Measurements from ENCODE around the gene SRSF4.

Gene SRSF4

DNA sequence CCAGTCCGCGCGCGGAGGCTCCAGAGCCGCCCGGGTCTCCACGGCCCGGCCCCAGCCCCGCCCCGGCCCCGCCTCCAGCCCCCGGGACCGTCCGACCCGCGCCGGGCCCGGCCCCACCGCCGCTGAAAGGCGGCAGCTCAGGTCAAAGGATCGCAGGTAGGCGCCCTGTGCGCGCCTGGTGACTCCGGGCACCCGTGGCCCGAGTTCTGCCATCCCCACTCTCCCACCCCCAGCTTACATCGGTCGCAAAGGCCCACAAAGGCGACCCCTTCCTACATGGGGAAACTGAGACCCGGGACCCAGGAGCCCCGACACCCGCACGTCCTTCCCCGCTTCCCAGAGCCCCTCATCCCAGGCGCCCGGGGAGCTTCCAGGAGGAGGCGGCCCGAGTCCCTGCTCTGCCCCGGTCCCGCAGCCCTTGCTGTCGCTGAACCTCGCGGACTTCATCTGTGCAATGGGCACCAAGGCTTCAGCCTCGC, 57.8 kb downstream of the SRSF4 start, which contains the start of gene TMEM200B:
Gene TMEM200B, minus strand, starts transcription at position 17 of the 479 bp plus-strand sequence. CDS start 2,075 bp downstream, outside the sequence.
- Histone ChIP-seq H3K4me3 (ENCODE audit: low read depth, low read length) (peak within 1 kb of the TSS; percentile 81), H3K9me3 (ENCODE audit: control insufficient read depth, low read length) (no peaks in the 10 kb centered on the region), H3K27me3 (ENCODE audit: control insufficient read depth, insufficient read depth, low read length) (no peaks in the 10 kb centered on the region), H3K4me1 (no peaks in the 10 kb centered on the region), H3K4me2 (ENCODE audit: low read length) (peak within 1 kb of the TSS; percentile 98), H3K79me2 (no peaks in the 10 kb centered on the region), H2AFZ (peak within 1 kb of the TSS; percentile 74), H3K36me3 (ENCODE audit: control insufficient read depth, insufficient read depth, low read length) (no peaks in the 10 kb centered on the region), H3K27ac (peak within 1 kb of the TSS; percentile 95), H3K9ac (peak within 1 kb of the TSS; percentile 67)
- TF ChIP-seq, protein P1, sequence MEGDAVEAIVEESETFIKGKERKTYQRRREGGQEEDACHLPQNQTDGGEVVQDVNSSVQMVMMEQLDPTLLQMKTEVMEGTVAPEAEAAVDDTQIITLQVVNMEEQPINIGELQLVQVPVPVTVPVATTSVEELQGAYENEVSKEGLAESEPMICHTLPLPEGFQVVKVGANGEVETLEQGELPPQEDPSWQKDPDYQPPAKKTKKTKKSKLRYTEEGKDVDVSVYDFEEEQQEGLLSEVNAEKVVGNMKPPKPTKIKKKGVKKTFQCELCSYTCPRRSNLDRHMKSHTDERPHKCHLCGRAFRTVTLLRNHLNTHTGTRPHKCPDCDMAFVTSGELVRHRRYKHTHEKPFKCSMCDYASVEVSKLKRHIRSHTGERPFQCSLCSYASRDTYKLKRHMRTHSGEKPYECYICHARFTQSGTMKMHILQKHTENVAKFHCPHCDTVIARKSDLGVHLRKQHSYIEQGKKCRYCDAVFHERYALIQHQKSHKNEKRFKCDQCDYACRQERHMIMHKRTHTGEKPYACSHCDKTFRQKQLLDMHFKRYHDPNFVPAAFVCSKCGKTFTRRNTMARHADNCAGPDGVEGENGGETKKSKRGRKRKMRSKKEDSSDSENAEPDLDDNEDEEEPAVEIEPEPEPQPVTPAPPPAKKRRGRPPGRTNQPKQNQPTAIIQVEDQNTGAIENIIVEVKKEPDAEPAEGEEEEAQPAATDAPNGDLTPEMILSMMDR (IDR thresholded peaks at IDR 0.05), result no peak

DNA sequence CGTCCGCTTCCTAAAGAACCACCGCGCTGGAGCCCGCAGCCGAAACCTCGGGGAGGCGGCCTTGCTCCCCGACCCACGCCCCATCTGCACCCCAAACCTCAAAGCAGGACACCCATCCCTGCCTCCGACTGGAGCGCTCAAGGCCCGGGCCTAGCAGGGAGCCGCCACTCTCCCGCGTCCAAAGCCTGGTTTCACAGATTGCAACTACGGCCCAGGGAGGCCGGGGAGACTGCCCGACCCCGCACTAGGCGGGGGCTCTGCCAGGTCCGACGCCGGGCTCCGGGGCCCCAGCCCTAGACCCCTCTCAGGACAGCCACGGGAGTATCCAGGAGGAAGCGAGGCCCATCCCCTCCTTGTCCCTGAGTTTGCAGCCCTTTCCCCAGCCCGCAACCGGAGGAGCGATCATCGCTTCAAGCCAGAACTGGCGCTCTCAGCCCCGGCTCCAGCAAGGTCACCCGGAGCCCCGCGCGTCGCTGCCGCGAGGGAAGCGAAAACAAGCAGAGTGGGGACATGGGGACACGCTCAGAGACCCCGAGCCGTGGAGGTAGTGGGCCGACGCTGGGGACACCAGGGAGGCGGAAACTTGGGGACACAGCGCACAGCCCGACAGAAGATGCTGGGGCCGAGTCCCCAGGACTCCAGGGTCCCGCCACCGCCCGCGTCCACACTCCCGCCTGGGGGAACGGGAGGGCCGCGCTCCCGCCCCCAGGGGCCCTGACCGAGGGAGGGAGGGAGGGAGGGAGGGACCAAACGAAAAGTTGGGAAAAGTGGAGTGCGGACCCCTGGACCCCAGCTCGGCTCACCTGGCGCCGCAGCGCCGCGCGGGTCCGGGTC, 58.4 kb downstream of the SRSF4 start:
- H3K4me3 ChIP-seq (ENCODE audit: low read depth, low read length), result peak overlapping the region; percentile 58

DNA sequence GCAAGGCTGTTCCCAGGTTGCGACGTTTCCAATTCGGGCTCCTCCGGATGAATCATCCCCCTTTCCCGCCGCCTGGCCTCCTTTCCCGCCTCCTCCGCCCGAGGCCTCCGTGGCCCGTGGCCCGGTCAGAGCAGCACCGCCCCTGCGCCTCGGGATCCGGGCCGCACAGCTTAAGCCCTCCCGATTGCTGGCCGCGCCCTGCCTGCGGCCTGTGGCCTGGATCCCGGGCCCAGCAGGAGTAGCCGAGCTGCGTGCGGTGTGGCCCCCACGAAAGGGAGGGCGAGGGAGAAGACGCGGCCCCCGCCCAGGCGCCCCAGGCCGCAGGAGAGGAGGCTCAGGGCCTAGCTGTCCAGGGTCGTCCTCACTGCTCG, 59.0 kb downstream of the SRSF4 start:
- no peaks in the 10 kb centered on the region for H3K4me1 ChIP-seq
- H3K9ac ChIP-seq, result peak overlapping the region; percentile 67
- H2AFZ ChIP-seq, result peak overlapping the region; percentile 74
- no peaks in the 10 kb centered on the region for H3K27me3 ChIP-seq (ENCODE audit: control insufficient read depth, insufficient read depth, low read length)
- no peaks in the 10 kb centered on the region for H3K36me3 ChIP-seq (ENCODE audit: control insufficient read depth, insufficient read depth, low read length)
- peak overlapping the region; percentile 82 for H3K27ac ChIP-seq
- TF ChIP-seq, protein P1 (IDR thresholded peaks at IDR 0.05), result no peak
- H3K4me3 ChIP-seq (ENCODE audit: low read depth, low read length), result peak overlapping the region; percentile 58
- peak overlapping the region; percentile 70 for H3K4me2 ChIP-seq (ENCODE audit: low read length)
- H3K9me3 ChIP-seq (ENCODE audit: control insufficient read depth, low read length), result no peaks in the 10 kb centered on the region
- no peaks in the 10 kb centered on the region for H3K79me2 ChIP-seq

More for the DNA sequence above, 58.4 kb downstream of the SRSF4 start:
- Histone ChIP-seq H3K27ac (peak overlapping the region; percentile 82), H3K4me1 (no peaks in the 10 kb centered on the region), H3K79me2 (no peaks in the 10 kb centered on the region), H3K4me2 (ENCODE audit: low read length) (peak overlapping the region; percentile 70), H3K36me3 (ENCODE audit: control insufficient read depth, insufficient read depth, low read length) (no peaks in the 10 kb centered on the region), H3K9me3 (ENCODE audit: control insufficient read depth, low read length) (no peaks in the 10 kb centered on the region), H3K27me3 (ENCODE audit: control insufficient read depth, insufficient read depth, low read length) (no peaks in the 10 kb centered on the region), H3K9ac (peak overlapping the region; percentile 67), H2AFZ (peak overlapping the region; percentile 74)
- TF ChIP-seq, protein P1 (IDR thresholded peaks at IDR 0.05), result no peak

DNA sequence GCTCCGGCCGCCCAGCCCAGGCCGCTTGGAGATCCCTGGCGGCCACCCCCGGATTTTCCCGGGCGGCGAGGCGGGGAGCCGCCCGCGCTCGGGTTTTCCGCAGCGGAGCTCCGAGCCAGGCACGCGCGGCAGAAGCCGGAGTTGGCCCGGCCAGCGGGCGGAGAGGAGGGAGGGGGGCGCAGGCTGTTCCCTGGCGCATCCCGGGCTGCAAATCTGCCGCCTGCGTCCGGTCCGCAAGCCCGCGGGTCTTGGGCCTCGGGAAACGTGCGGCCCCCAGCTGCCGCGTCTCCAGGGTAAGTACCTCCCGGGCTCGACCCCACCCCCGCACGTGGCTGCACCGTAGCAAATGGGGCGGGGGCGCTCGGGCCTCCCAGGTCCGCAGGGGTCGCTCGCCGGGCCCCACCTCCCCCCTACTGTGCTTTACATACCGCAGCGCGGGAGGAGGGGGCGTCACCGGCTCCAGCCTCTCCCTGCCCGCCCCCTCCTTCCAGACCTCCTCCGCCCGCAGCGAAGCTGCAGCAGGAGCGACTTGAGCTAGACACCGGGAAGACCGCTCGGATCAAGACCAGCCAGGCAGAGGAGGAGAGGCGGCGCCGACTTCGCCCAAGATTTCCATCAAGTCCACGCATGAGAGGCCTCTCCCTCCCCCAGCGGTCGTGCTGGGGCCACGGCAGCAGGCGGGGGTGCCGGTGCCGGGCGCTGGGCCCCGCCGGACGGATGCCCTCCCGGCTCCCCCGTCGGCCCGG, 59.6 kb downstream of the SRSF4 start:
- peak overlapping the region; percentile 58 for H3K4me3 ChIP-seq (ENCODE audit: low read depth, low read length)
- H3K27me3 ChIP-seq (ENCODE audit: control insufficient read depth, insufficient read depth, low read length), result no peaks in the 10 kb centered on the region
- no peaks in the 10 kb centered on the region for H3K79me2 ChIP-seq
- H3K4me2 ChIP-seq (ENCODE audit: low read length), result peak overlapping the region; percentile 70
- no peaks in the 10 kb centered on the region for H3K9me3 ChIP-seq (ENCODE audit: control insufficient read depth, low read length)
- peak overlapping the region; percentile 74 for H2AFZ ChIP-seq
- TF ChIP-seq, protein P1 (IDR thresholded peaks at IDR 0.05), result no peak
- no peaks in the 10 kb centered on the region for H3K4me1 ChIP-seq
- no peaks in the 10 kb centered on the region for H3K36me3 ChIP-seq (ENCODE audit: control insufficient read depth, insufficient read depth, low read length)
- peak overlapping the region; percentile 67 for H3K9ac ChIP-seq
- H3K27ac ChIP-seq, result peak overlapping the region; percentile 82

All from parathyroid adenoma (tissue), 2 donors.